Spleen (tissue), 7 donors: Measurements from ENCODE around the gene RFC4.

Experiments used
- CTCF ChIP-seq, 11 experiments: fragments of 200-600 bp in 7 of 11; fragments of 450-650 bp in 4 of 11; sonication (generic) in 4 of 11; IDR thresholded peaks in 8 of 11; conservative IDR thresholded peaks in 3 of 11; 1 replicate in 7 of 11; 2 replicates in 4 of 11; pipeline versions ENCODE4 v1.4.0 to v1.8.0; 2016 to 2021; ENCODE audit warnings: antibody characterized with exemption in 11 of 11, inconsistent platforms in 4 of 11, mild to moderate bottlenecking in 1 of 11
- POLR2A ChIP-seq, 3 donors: fragments of 450-650 bp; IDR thresholded peaks; one replicate each; pipeline ENCODE4 v1.5.1; 2017; ENCODE audit warnings: antibody characterized with exemption in 3 of 3, mild to moderate bottlenecking in 1 of 3
- POLR2AphosphoS5 ChIP-seq, 3 donors: sonication (generic); formaldehyde crosslinking; IDR thresholded peaks; one replicate each; pipeline ENCODE4 v1.5.1; 2017; ENCODE audit warnings: antibody characterized with exemption in 3 of 3
- donor health status: DM: no; HTN: no; CAD: no; lungs with moderate emphysema.
- donor health status: DM: no; HTN: no; CAD: no.
- donor health status: DM: no; HTN: no; CAD: no.

- TF ChIP-seq POLR2A (IDR thresholded peaks at IDR 0.05): no peak
- TF ChIP-seq POLR2AphosphoS5 (IDR thresholded peaks at IDR 0.05): no peak
- no peak for TF ChIP-seq CTCF (IDR thresholded peaks at IDR 0.05 in 8 of 11, conservative IDR thresholded peaks at IDR 0.05 in 3 of 11)
These were observed 48.5 kb downstream of the RFC4 start for GRCh38 chr3:186757686-186758220.
